Thoracic aorta (tissue), 2 donors: Measurements from ENCODE around the gene KCNJ14. TPM values are rescaled to one million over a fixed set of nuclear protein-coding genes. Genes with fewer than 3 reads are reported as not detected.
"Not testable (repeated sequence)": the region's sequence is repeated elsewhere in the genome, so short reads cannot be mapped to it uniquely, and the experiment has no call there.

Experiments used
- ATAC-seq: fragments of 150-250 bp; one replicate; pipeline ENCODE4 v1.8.0; 2017; ENCODE audit warnings: low read depth; ENCODE audit not compliant: insufficient number of reproducible peaks, low FRiP score
- DNase-seq: peaks from one replicate; pipeline ENCODE4 v3.0.0-alpha.2; 2020; ENCODE audit warnings: low spot score
- H3K27ac ChIP-seq, 2 donors: fragments of 200-600 bp; sonication (generic); 1 replicate in 1 of 2; 2 replicates in 1 of 2; pipeline ENCODE4 v1.5.1; 2016; ENCODE audit warnings: mild to moderate bottlenecking in 2 of 2, moderate library complexity in 2 of 2
- H3K27me3 ChIP-seq: fragments of 200-600 bp; sonication (generic); replicated peaks from 2 replicates; pipeline ENCODE4 v1.6.0; 2016; ENCODE audit warnings: mild to moderate bottlenecking; ENCODE audit not compliant: insufficient read depth
- H3K36me3 ChIP-seq: fragments of 200-600 bp; sonication (generic); one replicate; pipeline ENCODE4 v1.5.1; 2016
- H3K4me1 ChIP-seq, 2 donors: fragments of 200-600 bp; sonication (generic); 1 replicate in 1 of 2; 2 replicates in 1 of 2; pipeline versions ENCODE4 v1.5.1 to v1.6.0; 2016; ENCODE audit warnings: low read depth in 2 of 2, mild to moderate bottlenecking in 1 of 2; ENCODE audit not compliant: control insufficient read depth in 1 of 2
- H3K4me3 ChIP-seq: fragments of 200-600 bp; sonication (generic); 2 replicates; pipeline ENCODE4 v1.5.1; 2016; ENCODE audit warnings: mild to moderate bottlenecking
- H3K9me3 ChIP-seq: fragments of 200-600 bp; sonication (generic); 2 replicates; pipeline ENCODE4 v1.5.1; 2016
- total RNA-seq, 2 donors: library from RNA; depleted of rRNA; stranded (reverse); fragments of >200 nt; gene quantifications; one replicate each; pipeline versions ENCODE4 v1.1.0 to v1.2.3, GENCODE V29; 2016
- TF ChIP-seq, protein P1 (sequence below): fragments of 200-600 bp; sonication (generic); IDR thresholded peaks from one replicate; pipeline ENCODE4 v1.5.1; 2019; ENCODE audit warnings: antibody characterized with exemption

KCNJ14 gene
- total RNA-seq, 2 donors from 2014 or later: 0.27 to 1.2 TPM

DNA sequence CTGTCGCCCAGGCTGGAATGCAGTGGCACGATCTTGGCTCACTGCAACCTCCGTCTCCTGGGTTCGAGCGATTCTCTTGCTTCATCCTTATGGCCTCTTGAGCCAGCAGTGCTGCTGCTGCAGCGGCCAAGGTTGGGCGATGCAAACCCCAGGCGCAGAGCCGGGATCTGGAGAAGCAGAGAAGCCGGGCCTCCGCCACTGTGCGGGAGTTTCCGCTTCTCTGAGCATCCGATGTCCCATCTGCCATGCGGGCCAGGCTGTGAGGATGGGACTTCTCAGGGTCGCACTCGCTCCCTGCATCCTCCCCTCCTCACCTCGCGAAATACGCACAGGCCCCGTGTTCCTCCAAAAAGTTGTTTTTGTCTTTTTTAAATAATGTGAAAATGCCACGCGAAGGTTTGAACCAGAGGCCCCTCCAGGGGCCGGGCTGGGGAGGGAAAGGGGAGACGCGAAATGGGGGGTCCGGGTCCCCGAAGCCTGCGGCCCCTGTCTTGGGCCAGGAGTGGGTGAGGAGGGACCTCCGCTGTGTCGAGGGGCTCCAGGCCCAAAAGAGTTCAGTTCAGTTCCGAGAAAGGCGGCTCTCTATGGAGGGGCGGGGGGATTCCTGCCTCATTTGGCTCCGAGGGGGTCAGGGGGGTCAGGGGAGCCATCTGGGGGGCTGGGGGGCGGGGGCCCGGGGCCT, 29.7 kb downstream of the KCNJ14 start:
- H3K27ac ChIP-seq: no peak overlapping the region
- no peaks in the 10 kb centered on the region for H3K9me3 ChIP-seq
- no peak for ATAC-seq
- H3K4me1 ChIP-seq: peaks cover 5 to 30% of the 10 kb centered on the region in 2 donors
- TF ChIP-seq, protein P1, sequence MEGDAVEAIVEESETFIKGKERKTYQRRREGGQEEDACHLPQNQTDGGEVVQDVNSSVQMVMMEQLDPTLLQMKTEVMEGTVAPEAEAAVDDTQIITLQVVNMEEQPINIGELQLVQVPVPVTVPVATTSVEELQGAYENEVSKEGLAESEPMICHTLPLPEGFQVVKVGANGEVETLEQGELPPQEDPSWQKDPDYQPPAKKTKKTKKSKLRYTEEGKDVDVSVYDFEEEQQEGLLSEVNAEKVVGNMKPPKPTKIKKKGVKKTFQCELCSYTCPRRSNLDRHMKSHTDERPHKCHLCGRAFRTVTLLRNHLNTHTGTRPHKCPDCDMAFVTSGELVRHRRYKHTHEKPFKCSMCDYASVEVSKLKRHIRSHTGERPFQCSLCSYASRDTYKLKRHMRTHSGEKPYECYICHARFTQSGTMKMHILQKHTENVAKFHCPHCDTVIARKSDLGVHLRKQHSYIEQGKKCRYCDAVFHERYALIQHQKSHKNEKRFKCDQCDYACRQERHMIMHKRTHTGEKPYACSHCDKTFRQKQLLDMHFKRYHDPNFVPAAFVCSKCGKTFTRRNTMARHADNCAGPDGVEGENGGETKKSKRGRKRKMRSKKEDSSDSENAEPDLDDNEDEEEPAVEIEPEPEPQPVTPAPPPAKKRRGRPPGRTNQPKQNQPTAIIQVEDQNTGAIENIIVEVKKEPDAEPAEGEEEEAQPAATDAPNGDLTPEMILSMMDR: no peak
- H3K4me3 ChIP-seq: no peak overlapping the region
- H3K27me3 ChIP-seq: no peaks in the 10 kb centered on the region
- DNase-seq: no peak
- no peaks in the 10 kb centered on the region for H3K36me3 ChIP-seq

DNA sequence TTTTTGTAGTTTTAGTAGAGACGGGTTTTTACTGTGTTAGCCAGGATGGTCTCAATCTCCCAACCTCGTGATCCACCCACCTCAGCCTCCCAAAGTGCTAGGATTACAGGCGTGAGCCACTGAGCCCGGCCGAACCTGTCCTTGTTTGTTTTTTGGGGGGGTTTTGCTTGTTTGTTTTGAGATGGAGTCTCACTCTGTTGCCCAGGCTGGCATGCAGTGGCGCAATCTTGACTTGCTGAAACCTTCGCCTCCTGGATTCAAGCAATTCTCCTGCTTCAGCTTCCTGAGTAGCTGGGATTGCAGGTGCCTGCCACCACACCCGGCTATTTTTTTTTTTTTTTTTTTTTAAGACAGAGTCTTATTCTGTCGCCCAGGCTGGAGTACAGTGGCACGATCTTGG, 31.3 kb downstream of the KCNJ14 start:
- not testable (repeated sequence) for DNase-seq, H3K36me3 ChIP-seq, H3K9me3 ChIP-seq, H3K27me3 ChIP-seq, ATAC-seq, H3K27ac ChIP-seq, H3K4me3 ChIP-seq
- peaks cover 0 to 24% of the 10 kb centered on the region in 2 donors for H3K4me1 ChIP-seq

DNA sequence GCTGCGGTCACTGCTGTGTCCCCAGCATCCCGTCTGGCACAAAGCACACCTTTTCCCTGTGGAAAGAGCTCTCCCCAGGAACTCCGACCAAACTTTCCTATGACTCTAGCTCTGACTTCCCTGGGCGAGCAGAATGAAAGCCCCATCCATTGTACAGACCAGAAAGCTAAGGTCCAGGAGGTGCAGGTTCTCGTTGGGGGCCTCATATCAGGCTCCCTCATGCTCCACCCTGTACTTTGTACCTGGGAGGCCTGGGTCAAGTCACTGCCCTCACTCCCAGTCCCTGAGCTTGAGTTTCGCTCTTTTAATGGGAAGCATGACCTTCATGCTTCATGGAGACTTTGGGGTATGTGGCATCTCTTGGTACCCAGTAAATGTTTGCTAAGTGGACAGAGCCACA, 32.2 kb downstream of the KCNJ14 start:
- Histone ChIP-seq H3K36me3 (no peaks in the 10 kb centered on the region), H3K27ac (no peak overlapping the region), H3K4me3 (no peak overlapping the region), H3K27me3 (no peaks in the 10 kb centered on the region), H3K9me3 (no peaks in the 10 kb centered on the region), H3K4me1 (peaks cover 0 to 22% of the 10 kb centered on the region in 2 donors)
- TF ChIP-seq, protein P1: no peak
- ATAC-seq: no peak
- no peak for DNase-seq

DNA sequence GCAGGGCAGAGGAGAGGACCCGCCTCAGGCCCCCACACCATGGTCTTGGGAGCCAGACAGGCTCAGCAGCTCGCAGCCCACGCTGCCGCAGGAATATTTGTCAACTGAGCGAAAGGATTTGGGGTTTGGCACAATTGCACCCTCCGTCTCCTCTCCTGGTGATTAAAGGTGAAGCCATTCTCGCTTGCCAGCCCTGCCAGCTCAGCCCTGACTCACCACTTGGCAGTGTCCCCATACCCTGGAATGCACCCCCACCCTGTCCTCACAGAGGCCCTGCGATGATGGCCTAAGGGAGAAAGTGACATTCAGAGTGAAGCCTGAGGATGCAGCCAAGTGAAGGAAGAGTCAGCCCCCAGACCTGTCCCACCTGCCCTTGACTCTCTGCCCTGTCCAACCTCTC, 32.6 kb downstream of the KCNJ14 start:
- Histone ChIP-seq H3K36me3 (no peaks in the 10 kb centered on the region), H3K9me3 (no peaks in the 10 kb centered on the region), H3K4me3 (no peak overlapping the region), H3K4me1 (peaks cover 0 to 22% of the 10 kb centered on the region in 2 donors), H3K27me3 (no peaks in the 10 kb centered on the region), H3K27ac (peak overlapping the region in 1 of 2 donors; percentile 53)
- DNase-seq (peak; percentile 59), ATAC-seq (no peak)
- TF ChIP-seq, protein P1: no peak

DNA sequence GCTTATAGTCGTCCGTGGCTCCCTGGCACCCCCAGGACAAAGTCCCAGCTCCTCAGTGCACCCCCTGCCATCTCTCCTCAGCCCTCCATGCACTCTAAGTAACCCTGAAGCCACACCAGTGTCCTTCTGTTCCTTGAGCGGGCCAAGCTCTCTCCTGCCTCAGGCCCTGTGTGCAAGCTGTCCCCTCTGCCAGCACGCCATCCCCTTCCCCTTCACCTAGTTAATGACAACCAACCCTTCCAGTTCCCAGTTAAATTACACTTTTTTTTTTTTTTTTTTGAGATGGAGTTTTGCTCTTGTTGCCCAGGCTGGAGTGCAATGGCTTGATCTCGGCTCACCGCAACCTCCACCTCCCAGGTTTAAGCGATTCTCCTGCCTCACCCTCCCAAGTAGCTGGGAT, 33.1 kb downstream of the KCNJ14 start:
- not testable (repeated sequence) for DNase-seq, H3K27me3 ChIP-seq, H3K9me3 ChIP-seq, H3K36me3 ChIP-seq, H3K4me3 ChIP-seq, ATAC-seq
- H3K27ac ChIP-seq: peak overlapping the region; percentile 9 to 53
- H3K4me1 ChIP-seq: peaks cover 0 to 22% of the 10 kb centered on the region in 2 donors

DNA sequence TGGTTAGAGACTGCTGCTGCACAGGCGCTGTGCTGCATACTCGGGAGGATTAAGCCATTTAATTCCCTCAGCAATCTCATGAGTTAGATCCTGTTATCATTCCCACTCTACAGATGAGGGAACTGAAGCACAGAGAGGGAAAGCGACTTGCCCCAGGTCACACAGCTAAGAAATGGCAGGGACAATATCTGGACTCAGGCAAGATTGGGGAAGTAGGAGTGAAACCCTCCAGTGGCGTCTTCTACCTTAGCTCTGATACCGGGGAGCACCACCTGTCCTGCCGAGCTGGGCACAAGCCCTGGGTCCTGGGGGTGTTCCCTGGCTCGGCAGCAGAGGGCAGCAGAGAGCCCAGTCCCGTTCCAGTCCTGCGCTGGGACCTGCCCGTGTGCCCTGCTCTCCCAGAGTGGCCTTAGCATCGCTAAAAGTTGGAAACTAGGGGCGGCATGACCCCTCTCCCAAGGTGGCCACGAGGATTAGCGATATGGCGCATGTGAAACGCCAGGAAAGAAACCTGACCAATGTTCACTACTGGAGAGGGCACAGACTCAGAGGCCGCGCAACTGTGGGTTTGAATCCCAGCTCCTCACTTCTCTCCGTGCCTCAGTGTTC, 34.3 kb downstream of the KCNJ14 start:
- TF ChIP-seq, protein P1: peak; percentile 87
- H3K36me3 ChIP-seq: no peaks in the 10 kb centered on the region
- H3K27ac ChIP-seq: no peak overlapping the region
- H3K9me3 ChIP-seq: no peaks in the 10 kb centered on the region
- DNase-seq (no peak), ATAC-seq (no peak)
- peaks cover 0 to 29% of the 10 kb centered on the region in 2 donors for H3K4me1 ChIP-seq
- no peaks in the 10 kb centered on the region for H3K27me3 ChIP-seq
- no peak overlapping the region for H3K4me3 ChIP-seq
